Mesodermal cell (in vitro differentiated cells): ENCODE results near the gene DHX32.
A peak's percentile ranks its signal among the peaks of the same experiment; 100 is the strongest.

Experiments used
- H3K27ac ChIP-seq: 2 replicates; pipeline ENCODE4 v1.7.0; 2013; ENCODE audit warnings: mild to moderate bottlenecking, low read depth, low read length, moderate library complexity; ENCODE audit not compliant: severe bottlenecking
- H3K36me3 ChIP-seq: 2 replicates; pipeline ENCODE4 v1.7.1; 2013; ENCODE audit warnings: mild to moderate bottlenecking, low read length, moderate library complexity; ENCODE audit not compliant: control insufficient read depth, insufficient read depth
- H3K4me1 ChIP-seq: one replicate; pipeline ENCODE4 v1.7.1; 2013; ENCODE audit warnings: mild to moderate bottlenecking, low read length; ENCODE audit not compliant: insufficient read depth, control insufficient read depth, poor library complexity, severe bottlenecking
- H3K4me3 ChIP-seq: 2 replicates; pipeline ENCODE4 v1.7.0; 2013; ENCODE audit warnings: low read length, control low read depth, mild to moderate bottlenecking; ENCODE audit not compliant: insufficient read depth, poor library complexity, severe bottlenecking; ENCODE audit errors: extremely low read depth
- H3K9me3 ChIP-seq: 2 replicates; pipeline ENCODE4 v1.7.1; 2013; ENCODE audit warnings: mild to moderate bottlenecking, low read length, moderate library complexity; ENCODE audit not compliant: control insufficient read depth
- WGBS, 2 experiments: methylation state at CpG; one replicate each; pipeline ENCODE4 v1.1.5; 2013; ENCODE audit warnings: missing lambda C conversion rate in 2 of 2; ENCODE audit not compliant: insufficient coverage in 2 of 2; 5-methylcytosine and 5-hydroxymethylcytosine counted together

DHX32 gene

DNA sequence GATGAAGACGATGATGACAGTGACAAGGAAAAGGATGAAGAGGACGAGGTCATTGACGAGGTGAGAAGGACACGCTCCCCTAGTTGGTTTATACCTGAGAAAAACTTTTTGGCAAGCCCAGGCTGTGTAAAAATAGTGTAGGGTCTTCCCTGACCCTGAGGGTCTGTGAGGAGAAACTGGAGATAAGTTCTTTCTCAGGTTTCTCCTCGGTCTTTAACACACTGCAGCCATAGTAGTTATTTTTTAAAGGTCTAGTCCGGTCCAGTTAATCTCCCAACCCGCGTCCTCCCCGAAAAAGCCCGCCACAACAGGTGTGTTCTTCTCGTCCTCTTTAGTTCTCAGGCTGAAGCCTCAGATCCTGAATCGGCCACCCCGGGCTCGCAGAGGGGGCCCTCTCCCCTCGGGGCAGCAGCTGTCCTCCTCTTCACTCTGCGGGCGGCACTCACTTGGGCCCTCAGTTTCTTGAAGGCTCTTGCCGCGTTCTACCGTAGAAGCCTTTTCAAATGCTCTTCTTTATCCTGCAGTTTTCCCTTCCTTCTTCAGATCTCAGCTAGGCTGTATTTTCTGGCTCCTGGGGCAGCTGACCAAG is 57.3 kb downstream of the DHX32 start:
- WGBS, 2 experiments = 1% methylated on average over 15 to 16 of the region's 20 CpGs
- Histone ChIP-seq H3K36me3 (peaks cover 33% of the 10 kb centered on the region), H3K4me1 (peaks cover 5% of the 10 kb centered on the region), H3K9me3 (no peaks in the 10 kb centered on the region), H3K4me3 (peak overlapping the region; percentile 85), H3K27ac (peak overlapping the region; percentile 99)

DNA sequence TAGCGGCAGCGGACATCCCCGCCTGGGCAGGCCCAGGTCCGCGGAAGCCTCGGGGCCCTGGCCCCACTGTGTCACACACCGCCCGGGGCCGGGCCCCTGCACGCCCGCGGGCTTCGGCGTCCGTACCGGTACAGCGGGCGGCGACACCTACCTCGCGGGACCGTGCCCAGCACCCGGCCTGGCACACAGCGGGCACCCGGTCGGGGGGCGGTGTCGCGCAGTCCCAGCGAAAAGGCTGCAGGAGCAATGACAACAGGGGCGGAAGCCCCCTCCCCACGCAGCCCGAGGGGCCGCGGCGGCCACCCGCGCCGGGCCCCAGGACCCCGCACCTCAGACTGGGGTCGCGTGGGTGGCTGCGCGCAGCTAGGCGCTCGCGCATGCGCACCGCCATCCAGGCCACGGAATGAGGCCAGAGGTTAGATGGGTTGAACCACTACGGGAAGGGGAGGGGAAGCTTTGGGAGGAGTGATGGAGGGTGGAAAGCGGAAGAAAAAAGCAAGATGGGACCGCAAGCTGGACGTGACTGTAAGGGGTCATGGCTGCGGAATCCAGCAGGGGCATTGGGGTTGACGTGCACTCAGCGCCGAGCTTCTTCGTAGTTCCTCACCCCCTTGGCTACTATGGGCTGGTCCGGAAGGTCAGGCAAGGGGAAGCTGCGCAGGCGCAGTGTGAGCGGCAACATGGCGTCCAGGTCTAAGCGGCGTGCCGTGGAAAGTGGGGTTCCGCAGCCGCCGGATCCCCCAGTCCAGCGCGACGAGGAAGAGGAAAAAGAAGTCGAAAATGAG is 58.0 kb downstream of the DHX32 start, which contains the start of the genes BCCIP and UROS:
TSS of gene BCCIP (plus strand) at position 669 of the 785 bp plus-strand sequence. CDS start at position 681, 12 bp downstream.
TSS of gene UROS (minus strand) at position 381 of the 785 bp plus-strand sequence. CDS start 6,759 bp downstream, outside the sequence.
- 0% methylated on average over 60 to 71 of the region's 74 CpGs for WGBS, 2 experiments

DNA sequence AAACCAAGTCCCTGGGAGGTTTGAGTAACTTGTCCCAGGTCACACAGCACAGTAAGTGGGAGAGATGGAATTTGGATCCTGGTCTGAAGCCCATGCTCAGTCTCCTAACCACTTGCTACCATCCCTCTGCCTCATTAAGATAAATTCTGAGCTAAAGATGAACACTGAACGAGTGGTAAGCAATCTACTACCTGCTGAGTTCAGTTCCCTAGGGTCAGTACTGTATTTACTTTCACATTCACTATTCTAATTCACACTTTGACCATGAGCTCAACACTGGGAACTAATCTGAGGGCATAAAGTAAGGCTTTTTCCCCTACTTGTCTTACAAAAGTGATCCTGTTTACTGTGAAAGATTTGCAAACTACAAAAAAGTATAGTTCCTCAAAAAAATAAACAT is 60.4 kb downstream of the DHX32 start:
- H3K4me3 ChIP-seq = no peak overlapping the region
- no peak overlapping the region for H3K27ac ChIP-seq
- H3K9me3 ChIP-seq = no peaks in the 10 kb centered on the region
- peaks cover 5% of the 10 kb centered on the region for H3K4me1 ChIP-seq
- 71% methylated on average over 1 of the region's 1 CpG; no CpG with 5 or more reads in 1 of the 2 experiments for WGBS, 2 experiments
- H3K36me3 ChIP-seq = peaks cover 2% of the 10 kb centered on the region

More for the DNA sequence above, 58.0 kb downstream of the DHX32 start, which contains the start of the genes BCCIP and UROS:
- peak within 1 kb of the TSS; percentile 85 for H3K4me3 ChIP-seq
- H3K27ac ChIP-seq = peak within 1 kb of the TSS; percentile 99
- peaks cover 5% of the 10 kb centered on the region for H3K4me1 ChIP-seq
- H3K9me3 ChIP-seq = no peaks in the 10 kb centered on the region
- H3K36me3 ChIP-seq = peaks cover 26% of the 10 kb centered on the region

DNA sequence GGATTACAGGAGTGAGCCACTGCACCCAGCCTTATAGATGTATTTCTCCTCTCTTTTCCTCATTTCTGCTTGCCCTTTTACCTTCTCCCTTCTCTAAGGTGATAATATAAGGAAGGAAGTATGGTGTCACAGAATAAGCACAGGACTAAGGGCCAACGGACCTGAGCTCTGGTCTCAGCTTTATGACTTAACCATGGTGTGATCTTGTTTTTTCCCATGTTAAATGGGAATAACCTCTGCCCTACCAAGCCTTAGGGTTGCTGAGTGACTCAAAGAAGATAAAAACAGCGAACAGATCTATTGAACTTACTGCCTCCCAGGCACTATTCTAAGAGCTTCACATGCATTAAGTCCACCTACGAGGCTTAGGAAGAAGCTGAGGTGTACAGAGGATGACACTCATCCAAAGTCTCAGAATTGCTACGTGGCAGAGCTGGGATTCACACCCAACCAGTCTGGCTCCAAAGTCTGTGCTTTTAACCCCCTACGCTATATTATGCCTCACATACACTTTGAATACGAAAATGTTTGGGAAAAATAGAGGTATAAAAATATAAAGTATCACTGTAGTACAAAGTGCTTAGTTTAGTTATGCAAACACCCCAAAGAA is 63.6 kb downstream of the DHX32 start:
- Histone ChIP-seq H3K9me3 (no peaks in the 10 kb centered on the region), H3K36me3 (peaks cover 16% of the 10 kb centered on the region), H3K27ac (no peak overlapping the region), H3K4me1 (no peaks in the 10 kb centered on the region), H3K4me3 (no peak overlapping the region)
- WGBS, 2 experiments = 94% methylated on average over 2 of the region's 6 CpGs; no CpG with 5 or more reads in 1 of the 2 experiments

DNA sequence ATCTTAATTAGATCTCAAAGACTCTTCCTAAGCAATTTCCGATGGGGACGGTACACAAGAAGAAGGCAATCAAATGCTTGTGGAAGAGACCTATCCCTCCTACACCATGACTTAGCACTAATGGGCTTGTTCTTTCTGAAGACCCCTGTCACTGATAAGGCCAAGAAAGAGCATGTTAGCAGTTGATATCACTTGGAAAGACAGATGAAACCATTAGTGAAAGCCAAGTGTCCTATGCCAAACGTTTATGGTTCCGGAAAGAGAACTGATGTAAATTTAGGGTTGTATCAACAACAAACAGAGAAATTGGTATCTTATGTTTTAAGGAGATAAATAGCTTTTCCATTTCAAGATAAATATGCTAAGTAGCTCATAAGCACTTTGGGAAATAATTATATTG is 64.5 kb downstream of the DHX32 start:
- H3K4me3 ChIP-seq = no peak overlapping the region
- no peaks in the 10 kb centered on the region for H3K9me3 ChIP-seq
- H3K27ac ChIP-seq = no peak overlapping the region
- H3K36me3 ChIP-seq = peaks cover 19% of the 10 kb centered on the region
- no peaks in the 10 kb centered on the region for H3K4me1 ChIP-seq
- whole genome bisulfite sequencing, 2 experiments = 100% methylated on average over 2 of the region's 4 CpGs

DNA sequence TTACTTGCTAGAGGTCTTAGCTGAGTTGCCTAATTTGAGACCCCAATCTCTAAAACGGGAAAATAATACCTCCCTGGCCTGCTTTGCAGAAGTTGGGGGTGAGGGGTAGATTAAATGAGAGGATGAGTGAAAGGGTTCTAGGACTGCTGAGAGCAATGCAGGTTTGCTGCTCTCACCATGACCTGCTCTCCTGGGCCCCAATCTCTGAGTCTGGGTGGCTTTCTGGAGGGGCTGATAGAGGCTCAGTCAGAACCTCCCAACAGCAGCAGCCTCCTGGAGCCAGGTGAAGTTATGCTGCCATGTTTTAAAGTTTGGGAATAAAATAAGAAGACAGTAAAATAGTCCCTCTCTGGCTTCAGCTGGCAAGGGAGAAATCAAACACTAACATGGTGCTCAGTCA is 65.3 kb downstream of the DHX32 start:
- H3K27ac ChIP-seq = no peak overlapping the region
- no peaks in the 10 kb centered on the region for H3K9me3 ChIP-seq
- WGBS, 2 experiments = no CpG with 5 or more reads among the region's 1 CpG
- H3K36me3 ChIP-seq = peaks cover 22% of the 10 kb centered on the region
- H3K4me3 ChIP-seq = no peak overlapping the region
- no peaks in the 10 kb centered on the region for H3K4me1 ChIP-seq

DNA sequence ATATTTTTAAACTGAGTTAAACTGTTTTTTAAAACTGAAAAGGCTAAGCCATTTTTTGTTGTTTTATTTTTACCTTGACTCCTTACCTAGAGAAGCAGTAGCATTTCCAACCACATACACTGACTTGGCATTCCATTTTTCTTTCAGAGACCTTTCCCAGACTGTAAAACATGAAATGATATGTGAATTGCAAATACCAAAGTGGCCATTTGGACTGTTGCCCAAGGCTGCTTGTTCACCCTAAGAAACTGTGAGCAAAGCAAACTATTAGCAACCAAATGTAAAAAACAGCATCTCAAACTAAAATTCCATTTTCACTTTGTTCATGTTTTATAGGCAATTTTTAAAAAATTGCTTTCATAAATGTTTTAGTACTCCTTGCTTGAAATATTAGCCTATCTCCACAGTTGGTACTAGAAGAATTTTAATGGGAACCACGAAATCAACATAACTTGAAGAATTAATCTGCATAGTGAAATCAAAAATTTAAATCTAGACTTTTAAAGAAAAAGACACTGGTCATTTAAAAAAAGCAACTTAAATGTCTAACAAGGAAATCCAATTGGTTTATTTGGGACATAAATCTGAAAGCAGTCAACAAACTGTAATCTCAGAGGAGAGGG is 68.9 kb downstream of the DHX32 start:
- H3K4me1 ChIP-seq = no peaks in the 10 kb centered on the region
- no CpG with 5 or more reads among the region's 1 CpG for WGBS, 2 experiments

DNA sequence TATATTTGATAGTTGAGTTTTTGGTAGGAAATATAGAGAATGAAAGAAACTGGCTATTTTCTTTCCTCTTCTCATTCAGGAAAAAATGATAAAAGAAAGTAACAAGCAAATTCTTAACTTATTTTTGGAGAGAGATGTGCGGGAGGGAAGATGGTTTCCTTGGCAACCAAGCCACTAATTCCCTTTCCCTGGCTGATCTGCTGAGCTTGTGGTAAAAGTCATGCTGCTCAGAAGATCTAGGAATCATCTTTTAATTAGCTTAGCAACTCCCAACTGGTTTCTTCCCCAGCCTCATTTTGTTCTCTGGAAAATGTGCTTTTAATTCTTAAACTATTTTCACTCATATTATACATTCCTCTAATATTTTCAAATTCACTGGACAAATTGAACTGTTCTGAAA is 69.8 kb downstream of the DHX32 start:
- H3K4me3 ChIP-seq = no peak overlapping the region
- no peaks in the 10 kb centered on the region for H3K9me3 ChIP-seq
- WGBS, 2 experiments = 83% methylated on average over 1 of the region's 1 CpG; no CpG with 5 or more reads in 1 of the 2 experiments
- H3K27ac ChIP-seq = no peak overlapping the region
- peaks cover 5% of the 10 kb centered on the region for H3K4me1 ChIP-seq
- H3K36me3 ChIP-seq = peaks cover 48% of the 10 kb centered on the region

More for the DNA sequence above, 68.9 kb downstream of the DHX32 start:
- H3K4me3 ChIP-seq = no peak overlapping the region
- H3K9me3 ChIP-seq = no peaks in the 10 kb centered on the region
- no peak overlapping the region for H3K27ac ChIP-seq
- H3K36me3 ChIP-seq = peaks cover 39% of the 10 kb centered on the region

DNA sequence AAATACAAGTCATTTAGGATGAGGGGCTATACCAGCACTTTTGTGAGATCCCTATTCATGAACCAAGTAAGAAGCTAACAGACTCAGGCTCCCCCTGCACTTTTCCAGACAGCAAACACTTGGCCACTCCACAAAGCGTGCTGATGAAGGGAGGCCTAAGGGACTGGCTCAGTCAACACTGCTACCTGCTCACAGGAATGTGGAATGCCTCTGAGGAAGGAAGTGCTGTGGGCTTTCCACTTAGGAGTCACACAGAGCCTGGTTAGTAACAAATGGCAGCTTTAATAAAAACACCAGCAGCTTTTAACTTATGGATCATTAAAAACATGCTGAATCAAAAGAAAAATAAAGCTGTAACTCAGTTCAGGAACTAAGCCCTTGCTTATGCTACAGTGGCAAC is 73.0 kb downstream of the DHX32 start:
- Histone ChIP-seq H3K9me3 (no peaks in the 10 kb centered on the region), H3K27ac (no peak overlapping the region), H3K4me3 (no peak overlapping the region), H3K4me1 (peaks cover 8% of the 10 kb centered on the region), H3K36me3 (peaks cover 61% of the 10 kb centered on the region)
- no CpG with 5 or more reads among the region's 1 CpG for WGBS, 2 experiments

DNA sequence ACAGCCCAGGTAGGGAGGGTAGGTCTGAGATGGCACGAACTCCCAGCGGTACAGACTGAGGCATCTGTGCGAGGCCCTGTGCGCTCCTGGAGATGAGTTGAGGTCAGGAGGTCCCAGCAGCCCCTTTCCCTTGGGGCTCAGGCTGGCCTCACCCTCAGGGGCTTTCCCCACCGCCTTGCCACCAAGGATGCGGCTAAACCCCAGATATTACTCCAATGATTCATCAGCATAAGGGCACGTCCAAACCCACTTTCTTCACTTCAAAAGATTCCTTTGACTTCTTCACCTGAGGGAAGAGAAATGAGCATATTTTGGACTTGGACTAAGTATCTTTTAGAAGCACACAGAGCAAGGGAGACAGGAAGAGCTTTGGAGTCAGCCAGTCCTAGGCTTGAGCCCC is 78.4 kb downstream of the DHX32 start:
- 90 to 100% methylated on average over 2 to 4 of the region's 7 CpGs for WGBS, 2 experiments
- H3K4me1 ChIP-seq = peaks cover 8% of the 10 kb centered on the region
- H3K9me3 ChIP-seq = no peaks in the 10 kb centered on the region
- H3K4me3 ChIP-seq = no peak overlapping the region
- H3K27ac ChIP-seq = no peak overlapping the region
- H3K36me3 ChIP-seq = peaks cover 59% of the 10 kb centered on the region
